ENCODE measurements around the gene MDK. TPM values are rescaled to one million over a fixed set of nuclear protein-coding genes. Genes with fewer than 3 reads are reported as not detected.

MDK gene
- total RNA-seq, 1 donor from 2014 or later = 604 TPM

GRCh38 chr11:46417711-46418110, 36.2 kb downstream of the MDK start:
- DNase-seq (ENCODE audit: low read depth) = no peak
- TF ChIP-seq CTCF (conservative IDR thresholded peaks at IDR 0.05; ENCODE audit: low read depth, low read length) = no peak
- H3K4me3 ChIP-seq (ENCODE audit: low read depth, low read length) = no peak overlapping the region

- DNase-seq (ENCODE audit: low read depth) = no peak
- no peak for TF ChIP-seq CTCF (conservative IDR thresholded peaks at IDR 0.05; ENCODE audit: low read depth, low read length)
Measured at GRCh38 chr11:46418751-46419150, 37.3 kb downstream of the MDK start.

GRCh38 chr11:46420513-46420912, 39.0 kb downstream of the MDK start:
- no peak for DNase-seq (ENCODE audit: low read depth)
- H3K4me3 ChIP-seq (ENCODE audit: low read depth, low read length) = no peak overlapping the region
- no peak for TF ChIP-seq CTCF (conservative IDR thresholded peaks at IDR 0.05; ENCODE audit: low read depth, low read length)

More at GRCh38 chr11:46418751-46419150, 37.3 kb downstream of the MDK start:
- no peak overlapping the region for H3K4me3 ChIP-seq (ENCODE audit: low read depth, low read length)

DNA sequence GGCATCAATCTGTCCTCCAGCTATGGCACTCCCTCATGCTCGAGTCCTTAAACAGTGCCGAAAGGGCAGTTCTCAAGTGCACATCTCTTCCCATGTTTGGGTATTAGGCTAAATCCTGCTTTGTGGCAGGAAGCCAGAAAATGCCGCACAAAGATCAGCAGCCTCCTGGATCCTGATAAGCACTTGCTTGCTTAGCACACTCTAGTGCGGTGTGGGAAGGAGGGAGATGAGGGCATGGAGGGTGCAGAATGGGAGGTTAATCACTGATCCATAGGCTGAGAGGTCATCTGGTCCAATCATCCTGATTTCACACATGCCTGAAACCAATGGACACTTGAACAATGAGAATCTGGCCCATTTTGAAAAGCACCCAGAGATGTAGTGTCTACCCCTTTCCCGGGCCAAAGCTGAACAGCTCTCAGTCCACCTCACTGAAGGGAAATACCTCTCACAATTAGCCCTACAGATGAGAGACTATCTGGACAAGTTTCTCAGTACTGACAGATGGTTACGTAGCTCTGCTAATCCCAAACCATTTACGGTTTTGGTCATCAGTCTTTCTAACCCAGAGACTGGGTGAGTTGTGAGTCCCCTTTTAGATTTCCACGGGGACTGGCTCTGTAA, 39.9 kb downstream of the MDK start:
- TF ChIP-seq CTCF (conservative IDR thresholded peaks at IDR 0.05; ENCODE audit: low read depth, low read length) = no peak
- DNase-seq (ENCODE audit: low read depth) = no peak
- no peak overlapping the region for H3K4me3 ChIP-seq (ENCODE audit: low read depth, low read length)

GRCh38 chr11:46422588-46422987, 41.1 kb downstream of the MDK start:
- no peak overlapping the region for H3K4me3 ChIP-seq (ENCODE audit: low read depth, low read length)
- TF ChIP-seq CTCF (conservative IDR thresholded peaks at IDR 0.05; ENCODE audit: low read depth, low read length) = no peak
- DNase-seq (ENCODE audit: low read depth) = no peak

DNA sequence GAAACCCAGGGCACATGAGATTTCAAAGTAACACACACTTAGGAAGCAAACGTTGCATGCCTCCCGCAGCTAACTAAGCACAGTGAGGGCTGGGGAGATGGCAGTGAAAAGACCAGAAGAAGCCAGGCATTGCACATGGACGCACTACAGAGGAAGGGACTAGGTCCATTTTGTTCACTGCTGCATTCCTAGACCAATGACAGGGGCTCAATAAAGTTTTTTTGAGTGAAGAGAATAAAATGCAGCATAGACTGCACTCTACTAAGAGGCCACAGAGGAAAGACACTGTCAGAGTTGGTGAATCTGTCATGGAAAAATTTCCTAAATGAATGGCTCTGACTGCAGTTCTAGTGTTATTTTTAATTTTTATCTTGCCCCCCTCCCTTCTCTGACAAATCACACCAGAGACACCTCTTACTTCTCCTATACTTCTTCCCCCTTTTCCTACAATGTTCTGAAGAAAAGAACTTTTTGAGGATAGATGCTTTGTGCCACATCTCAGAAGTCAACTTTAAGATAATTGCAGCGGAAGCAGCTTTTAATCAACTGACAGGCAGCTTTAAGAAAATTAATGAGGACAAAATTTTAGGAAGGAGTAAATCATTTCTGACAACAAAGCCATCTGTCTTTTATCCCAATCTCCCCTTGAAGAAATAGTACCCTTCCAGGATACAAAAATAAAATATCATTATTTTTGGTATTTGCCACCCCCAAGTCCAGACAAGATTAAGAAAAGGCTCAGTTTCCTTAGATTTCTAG, 44.9 kb downstream of the MDK start:
- TF ChIP-seq CTCF (conservative IDR thresholded peaks at IDR 0.05; ENCODE audit: low read depth, low read length) = no peak
- no peak for DNase-seq (ENCODE audit: low read depth)
- H3K4me3 ChIP-seq (ENCODE audit: low read depth, low read length) = no peak overlapping the region

DNA sequence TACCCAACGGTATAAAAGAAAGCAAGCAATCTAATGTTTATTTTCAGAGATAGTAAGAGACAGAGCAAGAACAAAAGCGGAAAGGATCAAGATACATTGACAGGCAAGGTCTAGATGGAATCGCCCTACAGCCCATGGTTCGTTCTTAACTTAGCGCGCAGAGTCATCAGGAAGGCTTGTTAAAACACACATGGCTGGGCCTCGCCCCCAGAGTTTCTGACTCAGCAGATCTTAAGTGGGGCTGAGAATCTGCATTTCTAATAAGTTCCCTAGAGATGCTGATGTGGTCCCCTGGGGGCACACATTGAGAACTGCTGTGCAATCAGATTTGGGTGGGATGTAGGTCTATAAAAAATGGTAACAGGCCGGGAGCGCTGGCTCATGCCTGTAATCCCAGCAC, 45.9 kb downstream of the MDK start:
- DNase-seq (ENCODE audit: low read depth) = no peak
- no peak for TF ChIP-seq CTCF (conservative IDR thresholded peaks at IDR 0.05; ENCODE audit: low read depth, low read length)
- H3K4me3 ChIP-seq (ENCODE audit: low read depth, low read length) = no peak overlapping the region

Measured in epithelial cell of proximal tubule (primary cell).